HL-60 (cell line): ENCODE data around the gene LVRN.

Experiments used
- DNase-seq, 2 experiments: peaks; one replicate each; pipeline ENCODE4 v3.0.0-alpha.2; 2010 to 2020; ENCODE audit warnings: low read depth in 1 of 2, low spot score in 1 of 2
- H3K27ac ChIP-seq: fragments of 250-450 bp; sonication (Bioruptor Pico); replicated peaks from 2 replicates; pipeline ENCODE4 v1.5.1; 2020; ENCODE audit warnings: mild to moderate bottlenecking, moderate library complexity
- H3K27me3 ChIP-seq: fragments of 250-450 bp; sonication (Bioruptor Pico); 2 replicates; pipeline ENCODE4 v1.5.1; 2021; ENCODE audit warnings: mild to moderate bottlenecking, moderate library complexity; ENCODE audit not compliant: insufficient read depth, poor library complexity, severe bottlenecking
- H3K4me3 ChIP-seq: replicated peaks from 2 replicates; pipeline ENCODE4 v1.5.1; 2011; ENCODE audit warnings: mild to moderate bottlenecking, control low read depth, low read length; ENCODE audit not compliant: insufficient read depth
- GABPA ChIP-seq: IDR thresholded peaks from 2 replicates; pipeline ENCODE4 v1.6.1; 2012; ENCODE audit warnings: low read depth
- POLR2AphosphoS5 ChIP-seq: IDR thresholded peaks from 2 replicates; pipeline ENCODE4 v1.6.1; 2012; ENCODE audit warnings: low read depth
- SPI1 ChIP-seq: IDR thresholded peaks from 2 replicates; pipeline ENCODE4 v1.6.1; 2012; ENCODE audit warnings: low read depth, mild to moderate bottlenecking, borderline replicate concordance
- TF ChIP-seq, protein P1 (sequence below): IDR thresholded peaks from one replicate; pipeline ENCODE4 v1.5.1; 2011; ENCODE audit warnings: low read length, control low read depth, inconsistent platforms; ENCODE audit not compliant: insufficient read depth
- TF ChIP-seq, protein P2 (sequence below): IDR thresholded peaks from 2 replicates; pipeline ENCODE4 v1.6.1; 2012; ENCODE audit warnings: low read depth; ENCODE audit not compliant: insufficient replicate concordance

The LVRN gene

DNA sequence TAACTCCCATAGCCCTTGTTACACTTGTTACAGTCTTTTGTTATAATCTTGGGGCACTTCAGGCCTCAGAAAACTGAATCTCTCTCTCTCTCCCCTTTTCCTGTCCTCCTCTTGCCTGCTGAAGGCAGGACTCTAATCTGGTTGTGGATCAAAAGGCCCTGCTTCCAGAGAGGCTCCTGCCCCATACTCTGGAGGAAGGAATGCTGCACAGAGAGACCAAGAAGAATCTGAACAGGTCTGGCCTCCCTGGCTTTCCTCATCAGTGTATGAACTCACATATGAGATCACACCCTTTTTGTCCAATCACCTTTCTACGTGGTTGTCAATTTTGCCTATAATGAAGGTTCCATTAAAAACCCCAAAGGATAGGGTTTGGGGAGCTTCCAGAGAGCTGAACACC, 26.2 kb upstream of the LVRN start:
- TF ChIP-seq, protein P1, sequence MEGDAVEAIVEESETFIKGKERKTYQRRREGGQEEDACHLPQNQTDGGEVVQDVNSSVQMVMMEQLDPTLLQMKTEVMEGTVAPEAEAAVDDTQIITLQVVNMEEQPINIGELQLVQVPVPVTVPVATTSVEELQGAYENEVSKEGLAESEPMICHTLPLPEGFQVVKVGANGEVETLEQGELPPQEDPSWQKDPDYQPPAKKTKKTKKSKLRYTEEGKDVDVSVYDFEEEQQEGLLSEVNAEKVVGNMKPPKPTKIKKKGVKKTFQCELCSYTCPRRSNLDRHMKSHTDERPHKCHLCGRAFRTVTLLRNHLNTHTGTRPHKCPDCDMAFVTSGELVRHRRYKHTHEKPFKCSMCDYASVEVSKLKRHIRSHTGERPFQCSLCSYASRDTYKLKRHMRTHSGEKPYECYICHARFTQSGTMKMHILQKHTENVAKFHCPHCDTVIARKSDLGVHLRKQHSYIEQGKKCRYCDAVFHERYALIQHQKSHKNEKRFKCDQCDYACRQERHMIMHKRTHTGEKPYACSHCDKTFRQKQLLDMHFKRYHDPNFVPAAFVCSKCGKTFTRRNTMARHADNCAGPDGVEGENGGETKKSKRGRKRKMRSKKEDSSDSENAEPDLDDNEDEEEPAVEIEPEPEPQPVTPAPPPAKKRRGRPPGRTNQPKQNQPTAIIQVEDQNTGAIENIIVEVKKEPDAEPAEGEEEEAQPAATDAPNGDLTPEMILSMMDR, result no peak
- TF ChIP-seq GABPA (no peak), SPI1 (no peak), POLR2AphosphoS5 (no peak)
- TF ChIP-seq, protein P2, sequence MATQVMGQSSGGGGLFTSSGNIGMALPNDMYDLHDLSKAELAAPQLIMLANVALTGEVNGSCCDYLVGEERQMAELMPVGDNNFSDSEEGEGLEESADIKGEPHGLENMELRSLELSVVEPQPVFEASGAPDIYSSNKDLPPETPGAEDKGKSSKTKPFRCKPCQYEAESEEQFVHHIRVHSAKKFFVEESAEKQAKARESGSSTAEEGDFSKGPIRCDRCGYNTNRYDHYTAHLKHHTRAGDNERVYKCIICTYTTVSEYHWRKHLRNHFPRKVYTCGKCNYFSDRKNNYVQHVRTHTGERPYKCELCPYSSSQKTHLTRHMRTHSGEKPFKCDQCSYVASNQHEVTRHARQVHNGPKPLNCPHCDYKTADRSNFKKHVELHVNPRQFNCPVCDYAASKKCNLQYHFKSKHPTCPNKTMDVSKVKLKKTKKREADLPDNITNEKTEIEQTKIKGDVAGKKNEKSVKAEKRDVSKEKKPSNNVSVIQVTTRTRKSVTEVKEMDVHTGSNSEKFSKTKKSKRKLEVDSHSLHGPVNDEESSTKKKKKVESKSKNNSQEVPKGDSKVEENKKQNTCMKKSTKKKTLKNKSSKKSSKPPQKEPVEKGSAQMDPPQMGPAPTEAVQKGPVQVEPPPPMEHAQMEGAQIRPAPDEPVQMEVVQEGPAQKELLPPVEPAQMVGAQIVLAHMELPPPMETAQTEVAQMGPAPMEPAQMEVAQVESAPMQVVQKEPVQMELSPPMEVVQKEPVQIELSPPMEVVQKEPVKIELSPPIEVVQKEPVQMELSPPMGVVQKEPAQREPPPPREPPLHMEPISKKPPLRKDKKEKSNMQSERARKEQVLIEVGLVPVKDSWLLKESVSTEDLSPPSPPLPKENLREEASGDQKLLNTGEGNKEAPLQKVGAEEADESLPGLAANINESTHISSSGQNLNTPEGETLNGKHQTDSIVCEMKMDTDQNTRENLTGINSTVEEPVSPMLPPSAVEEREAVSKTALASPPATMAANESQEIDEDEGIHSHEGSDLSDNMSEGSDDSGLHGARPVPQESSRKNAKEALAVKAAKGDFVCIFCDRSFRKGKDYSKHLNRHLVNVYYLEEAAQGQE, result no peak
- H3K27me3 ChIP-seq, result no peaks in the 10 kb centered on the region
- H3K27ac ChIP-seq, result no peak overlapping the region
- DNase-seq, result no peak
- no peak overlapping the region for H3K4me3 ChIP-seq

DNA sequence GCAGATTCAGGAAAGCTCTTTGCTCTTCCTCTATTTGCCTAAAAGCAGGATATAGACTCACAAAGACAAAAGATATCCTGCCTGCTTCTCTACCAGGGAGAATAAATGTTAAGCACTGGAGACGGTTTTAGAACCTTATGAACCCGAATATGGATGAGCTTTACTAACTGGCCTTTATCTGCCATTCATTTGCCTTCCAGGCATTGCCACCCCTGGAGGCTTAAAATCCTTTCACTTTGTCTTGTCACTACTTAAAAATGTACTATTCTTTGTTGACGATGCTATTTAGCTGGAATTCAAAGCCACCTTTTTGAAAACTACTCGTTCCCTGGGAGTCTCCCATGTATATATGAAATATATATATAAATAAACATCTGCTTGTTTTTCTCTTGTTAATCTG, 23.2 kb upstream of the LVRN start:
- no peak for DNase-seq

DNA sequence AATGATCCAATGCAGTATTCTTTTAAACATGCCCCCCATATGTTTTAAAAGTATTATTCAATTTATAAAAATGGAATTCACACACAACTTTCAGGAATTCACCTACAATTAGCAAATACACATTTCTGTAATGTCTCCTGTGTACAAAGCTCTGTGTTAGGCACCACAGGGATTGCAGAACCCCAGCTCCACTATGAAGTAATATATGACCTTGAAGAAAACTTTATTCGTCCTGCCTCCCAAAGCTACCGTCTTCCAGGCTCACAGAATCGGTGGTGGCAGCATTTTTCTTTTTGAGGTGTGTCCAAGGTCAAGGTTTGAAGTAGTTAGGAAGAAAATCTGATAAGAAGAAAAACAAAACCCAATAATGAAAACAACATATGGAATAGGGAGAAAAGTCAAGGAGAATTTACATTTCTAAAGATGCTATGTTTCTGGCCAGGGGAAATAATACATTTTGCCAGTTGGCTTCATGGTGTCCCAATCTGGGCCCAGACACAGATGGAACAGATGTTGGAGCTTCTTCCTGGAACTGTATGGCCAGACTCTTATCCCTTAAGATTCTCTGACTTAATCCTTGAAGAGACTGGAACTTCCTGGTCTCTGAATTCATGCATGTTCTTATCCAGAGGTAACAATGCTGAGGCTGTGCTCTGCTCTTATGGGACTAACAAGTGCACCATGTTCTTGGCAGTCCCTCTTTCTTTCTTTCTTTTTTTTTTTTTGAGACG, 22.0 kb upstream of the LVRN start:
- Histone ChIP-seq H3K27me3 (no peaks in the 10 kb centered on the region), H3K27ac (no peak overlapping the region), H3K4me3 (no peak overlapping the region)
- TF ChIP-seq, protein P1, result no peak
- TF ChIP-seq, protein P2, result no peak
- TF ChIP-seq SPI1 (no peak), POLR2AphosphoS5 (no peak), GABPA (no peak)
- DNase-seq, result no peak

More for the DNA sequence above, 23.2 kb upstream of the LVRN start:
- H3K4me3 ChIP-seq, result no peak overlapping the region
- TF ChIP-seq, protein P2, result no peak
- TF ChIP-seq, protein P1, result no peak
- TF ChIP-seq GABPA, result no peak
- no peak overlapping the region for H3K27ac ChIP-seq
- no peaks in the 10 kb centered on the region for H3K27me3 ChIP-seq
